Mesenchymal stem cell (in vitro differentiated cells and primary cell): ENCODE measurements around the gene KCNQ2.

Experiments
- DNase-seq: peaks from one replicate; pipeline ENCODE4 v3.0.0-alpha.2; 2013
- H2AFZ ChIP-seq: one replicate; pipeline ENCODE4 v1.6.1; 2013; ENCODE audit warnings: low read depth, mild to moderate bottlenecking, control low read depth, inconsistent platforms, low read length, moderate library complexity
- H2AK5ac ChIP-seq: 2 replicates; pipeline ENCODE4 v1.6.1; 2013; ENCODE audit warnings: low read length, moderate library complexity, mild to moderate bottlenecking, inconsistent platforms; ENCODE audit not compliant: severe bottlenecking
- H2BK120ac ChIP-seq: one replicate; pipeline ENCODE4 v1.6.1; 2013; ENCODE audit warnings: low read depth, mild to moderate bottlenecking, inconsistent platforms, low read length, moderate library complexity
- H2BK12ac ChIP-seq, 2 experiments: one replicate each; pipeline ENCODE4 v1.6.1; 2013; ENCODE audit warnings: inconsistent platforms in 2 of 2, low read length in 2 of 2, mild to moderate bottlenecking in 2 of 2, moderate library complexity in 2 of 2, control low read depth in 1 of 2
- H2BK15ac ChIP-seq: one replicate; pipeline ENCODE4 v1.6.1; 2013; ENCODE audit warnings: mild to moderate bottlenecking, low read depth, inconsistent platforms; ENCODE audit not compliant: poor library complexity, severe bottlenecking
- H2BK5ac ChIP-seq: 2 replicates; pipeline ENCODE4 v1.6.1; 2013; ENCODE audit warnings: low read depth, mild to moderate bottlenecking, low read length, control low read depth, inconsistent platforms; ENCODE audit not compliant: poor library complexity, severe bottlenecking
- H3K14ac ChIP-seq, 2 experiments: one replicate each; pipeline ENCODE4 v1.6.1; 2013; ENCODE audit warnings: inconsistent platforms in 2 of 2, low read length in 2 of 2, control low read depth in 1 of 2, mild to moderate bottlenecking in 1 of 2, moderate library complexity in 1 of 2
- H3K18ac ChIP-seq, 2 experiments: one replicate each; pipeline ENCODE4 v1.6.1; 2013; ENCODE audit warnings: inconsistent platforms in 2 of 2, low read length in 2 of 2, control low read depth in 1 of 2, low read depth in 1 of 2, mild to moderate bottlenecking in 1 of 2
- H3K23ac ChIP-seq, 2 experiments: one replicate each; pipeline ENCODE4 v1.6.1; 2013; ENCODE audit warnings: inconsistent platforms in 2 of 2, low read length in 2 of 2, mild to moderate bottlenecking in 2 of 2, moderate library complexity in 2 of 2, control low read depth in 1 of 2
- H3K27ac ChIP-seq: 2 replicates; pipeline ENCODE4 v1.5.1; 2013; ENCODE audit warnings: mild to moderate bottlenecking, moderate library complexity, low read length, control low read depth, inconsistent platforms; ENCODE audit not compliant: poor library complexity, severe bottlenecking
- H3K27me3 ChIP-seq, 2 experiments: 2 replicates each; pipeline versions ENCODE4 v1.6.1 to v1.7.0; 2013; ENCODE audit warnings: low read length in 2 of 2, mild to moderate bottlenecking in 2 of 2, moderate library complexity in 2 of 2, control low read depth in 1 of 2, inconsistent platforms in 1 of 2; ENCODE audit not compliant: control insufficient read depth in 1 of 2, insufficient read depth in 1 of 2
- H3K36me3 ChIP-seq, 2 experiments: 2 replicates each; pipeline versions ENCODE4 v1.6.1 to v1.7.0; 2013; ENCODE audit warnings: low read length in 2 of 2, control low read depth in 1 of 2, inconsistent platforms in 1 of 2, low read depth in 1 of 2, mild to moderate bottlenecking in 1 of 2; ENCODE audit not compliant: insufficient read depth in 2 of 2, control insufficient read depth in 1 of 2
- H3K4ac ChIP-seq, 2 experiments: one replicate each; pipeline ENCODE4 v1.6.1; 2013; ENCODE audit warnings: inconsistent platforms in 2 of 2, low read length in 2 of 2, mild to moderate bottlenecking in 2 of 2, moderate library complexity in 2 of 2, control low read depth in 1 of 2, low read depth in 1 of 2
- H3K4me1 ChIP-seq: 2 replicates; pipeline ENCODE4 v1.6.1; 2013; ENCODE audit warnings: low read depth, low read length, control low read depth; ENCODE audit not compliant: control insufficient read depth, insufficient read depth
- H3K4me2 ChIP-seq: 2 replicates; pipeline ENCODE4 v1.6.1; 2013; ENCODE audit warnings: low read length, mild to moderate bottlenecking, inconsistent platforms; ENCODE audit not compliant: poor library complexity, severe bottlenecking
- H3K4me3 ChIP-seq, 2 experiments: 2 replicates each; pipeline versions ENCODE4 v1.5.1 to v1.7.0; 2013; ENCODE audit warnings: low read length in 2 of 2, mild to moderate bottlenecking in 2 of 2, control low read depth in 1 of 2, low read depth in 1 of 2; ENCODE audit not compliant: insufficient read depth in 1 of 2
- H3K79me1 ChIP-seq: replicated peaks from 2 replicates; pipeline ENCODE4 v1.6.1; 2013; ENCODE audit warnings: mild to moderate bottlenecking, control low read depth, low read length, inconsistent platforms; ENCODE audit not compliant: poor library complexity, severe bottlenecking
- H3K9ac ChIP-seq: 2 replicates; pipeline ENCODE4 v1.7.0; 2013; ENCODE audit warnings: mild to moderate bottlenecking, low read length, moderate library complexity
- H3K9me3 ChIP-seq: 2 replicates; pipeline ENCODE4 v1.7.0; 2013; ENCODE audit warnings: mild to moderate bottlenecking, low read length; ENCODE audit not compliant: control insufficient read depth
- H4K8ac ChIP-seq: one replicate; pipeline ENCODE4 v1.6.1; 2013; ENCODE audit warnings: inconsistent platforms, mild to moderate bottlenecking, low read length, moderate library complexity
- H4K91ac ChIP-seq: one replicate; pipeline ENCODE4 v1.6.1; 2013; ENCODE audit warnings: mild to moderate bottlenecking, low read length, inconsistent platforms
- WGBS: methylation state at CpG from one replicate; pipeline ENCODE4 v1.1.7; 2013; ENCODE audit warnings: mixed read lengths; 5-methylcytosine and 5-hydroxymethylcytosine counted together

The KCNQ2 gene

DNA sequence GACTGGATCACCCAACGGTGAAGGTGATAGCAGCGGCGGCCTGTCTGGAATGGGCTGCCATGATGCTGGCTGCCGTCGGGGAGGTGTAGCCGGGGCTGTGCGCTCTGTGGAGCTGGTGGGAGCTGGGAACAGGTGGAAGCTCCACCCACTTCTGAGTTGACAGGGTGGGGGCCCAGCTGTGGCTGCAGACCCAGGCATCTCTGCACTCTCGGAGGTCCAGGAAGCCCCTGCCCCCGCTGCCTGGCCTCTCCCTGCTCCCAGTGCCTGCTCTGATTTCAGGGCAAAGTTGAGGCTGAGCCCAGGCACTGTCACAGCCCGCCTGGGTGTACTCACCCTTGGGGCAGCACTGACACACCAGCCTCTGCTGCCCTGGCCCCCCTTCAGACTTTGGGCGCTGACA, 93.2 kb downstream of the KCNQ2 start:
- DNase-seq, result no peak
- H3K4me3 ChIP-seq, result no peak overlapping the region
- H3K27me3 ChIP-seq, result peaks cover 36 to 56% of the 10 kb centered on the region in 2 experiments
- H3K4me1 ChIP-seq, result peaks cover 9% of the 10 kb centered on the region
- no peak overlapping the region for H3K9ac ChIP-seq
- H2BK5ac ChIP-seq, result no peak overlapping the region
- no peak overlapping the region for H2BK12ac ChIP-seq
- no peak overlapping the region for H2AFZ ChIP-seq
- no peak overlapping the region for H2BK15ac ChIP-seq
- no peak overlapping the region for H3K27ac ChIP-seq
- H4K8ac ChIP-seq, result no peak overlapping the region
- H3K18ac ChIP-seq, result no peak overlapping the region
- no peak overlapping the region for H3K23ac ChIP-seq
- H2AK5ac ChIP-seq, result no peak overlapping the region
- H3K14ac ChIP-seq, result no peak overlapping the region
- no peak overlapping the region for H3K4ac ChIP-seq
- no peak overlapping the region for H4K91ac ChIP-seq
- 83% methylated on average over 11 of the region's 11 CpGs for WGBS
- H3K36me3 ChIP-seq, result no peaks in the 10 kb centered on the region
- no peaks in the 10 kb centered on the region for H3K9me3 ChIP-seq
- no peaks in the 10 kb centered on the region for H3K79me1 ChIP-seq
- no peak overlapping the region for H3K4me2 ChIP-seq
- no peak overlapping the region for H2BK120ac ChIP-seq

DNA sequence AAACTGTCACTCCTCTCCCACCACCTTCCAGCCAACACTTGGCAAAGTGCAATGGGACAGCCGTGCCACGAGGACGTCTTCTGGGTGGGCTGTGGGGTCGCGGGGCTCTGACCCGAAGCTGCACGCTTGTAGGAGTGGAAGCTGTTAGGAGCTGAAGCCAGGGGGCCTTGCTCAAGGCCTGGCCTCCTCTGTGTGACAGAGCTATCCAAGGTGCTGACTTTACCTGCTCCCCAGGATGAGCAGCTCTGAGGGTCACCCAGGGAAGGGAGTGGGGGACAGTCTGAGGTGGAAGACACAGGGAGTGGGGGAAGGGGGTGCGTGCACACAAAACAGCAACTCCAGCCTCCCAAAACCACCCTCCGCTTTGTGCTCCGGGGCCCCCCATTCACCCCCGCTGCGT, 93.8 kb downstream of the KCNQ2 start:
- no peak overlapping the region for H2BK12ac ChIP-seq
- H3K4me1 ChIP-seq, result peaks cover 9% of the 10 kb centered on the region
- H3K4me3 ChIP-seq, result no peak overlapping the region
- no peak overlapping the region for H2AFZ ChIP-seq
- H2AK5ac ChIP-seq, result no peak overlapping the region
- no peaks in the 10 kb centered on the region for H3K79me1 ChIP-seq
- H3K36me3 ChIP-seq, result no peaks in the 10 kb centered on the region
- H2BK120ac ChIP-seq, result no peak overlapping the region
- 65% methylated on average over 12 of the region's 12 CpGs for WGBS
- H3K27me3 ChIP-seq, result peaks cover 43 to 62% of the 10 kb centered on the region in 2 experiments
- no peak overlapping the region for H3K9ac ChIP-seq
- no peak overlapping the region for H2BK5ac ChIP-seq
- no peak overlapping the region for H3K14ac ChIP-seq
- H2BK15ac ChIP-seq, result no peak overlapping the region
- no peaks in the 10 kb centered on the region for H3K9me3 ChIP-seq
- H3K18ac ChIP-seq, result no peak overlapping the region
- no peak overlapping the region for H3K27ac ChIP-seq
- DNase-seq, result no peak
- H3K4me2 ChIP-seq, result no peak overlapping the region
- H3K4ac ChIP-seq, result no peak overlapping the region
- no peak overlapping the region for H4K91ac ChIP-seq
- H4K8ac ChIP-seq, result no peak overlapping the region
- H3K23ac ChIP-seq, result no peak overlapping the region

DNA sequence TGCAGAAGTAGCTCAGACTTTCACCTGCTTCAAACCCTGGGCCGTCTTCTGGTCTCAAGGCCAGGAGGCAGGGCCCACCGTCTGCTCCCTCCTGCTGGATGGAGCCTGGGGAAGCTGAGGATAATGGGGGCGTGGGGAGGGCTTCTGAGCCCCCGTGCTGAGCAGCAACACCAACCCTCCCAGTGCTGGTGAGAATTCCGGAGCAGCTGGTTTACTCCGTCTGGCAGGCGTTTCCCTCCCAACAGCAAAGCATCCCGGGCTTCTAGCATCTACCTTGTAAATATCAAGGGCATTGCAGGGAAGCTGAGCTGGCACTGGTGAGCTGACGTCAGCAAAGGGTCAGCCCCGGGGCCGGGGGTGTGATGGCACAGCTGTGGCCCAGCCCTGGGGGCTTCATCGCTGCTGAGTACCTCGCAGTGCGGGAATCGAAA, 94.5 kb downstream of the KCNQ2 start:
- Histone ChIP-seq H3K14ac (no peak overlapping the region), H3K79me1 (no peaks in the 10 kb centered on the region), H3K4me2 (no peak overlapping the region), H4K91ac (no peak overlapping the region), H4K8ac (no peak overlapping the region), H2BK12ac (no peak overlapping the region), H3K18ac (no peak overlapping the region), H3K4me3 (no peak overlapping the region), H3K9ac (no peak overlapping the region), H2BK15ac (no peak overlapping the region), H2AK5ac (no peak overlapping the region), H2AFZ (no peak overlapping the region), H3K27me3 (peaks cover 50 to 65% of the 10 kb centered on the region in 2 experiments), H3K4ac (no peak overlapping the region), H3K23ac (no peak overlapping the region), H2BK120ac (no peak overlapping the region), H3K9me3 (no peaks in the 10 kb centered on the region), H3K27ac (no peak overlapping the region), H2BK5ac (no peak overlapping the region), H3K36me3 (no peaks in the 10 kb centered on the region), H3K4me1 (peaks cover 9% of the 10 kb centered on the region)
- DNase-seq, result no peak
- 70% methylated on average over 15 of the region's 15 CpGs for WGBS

DNA sequence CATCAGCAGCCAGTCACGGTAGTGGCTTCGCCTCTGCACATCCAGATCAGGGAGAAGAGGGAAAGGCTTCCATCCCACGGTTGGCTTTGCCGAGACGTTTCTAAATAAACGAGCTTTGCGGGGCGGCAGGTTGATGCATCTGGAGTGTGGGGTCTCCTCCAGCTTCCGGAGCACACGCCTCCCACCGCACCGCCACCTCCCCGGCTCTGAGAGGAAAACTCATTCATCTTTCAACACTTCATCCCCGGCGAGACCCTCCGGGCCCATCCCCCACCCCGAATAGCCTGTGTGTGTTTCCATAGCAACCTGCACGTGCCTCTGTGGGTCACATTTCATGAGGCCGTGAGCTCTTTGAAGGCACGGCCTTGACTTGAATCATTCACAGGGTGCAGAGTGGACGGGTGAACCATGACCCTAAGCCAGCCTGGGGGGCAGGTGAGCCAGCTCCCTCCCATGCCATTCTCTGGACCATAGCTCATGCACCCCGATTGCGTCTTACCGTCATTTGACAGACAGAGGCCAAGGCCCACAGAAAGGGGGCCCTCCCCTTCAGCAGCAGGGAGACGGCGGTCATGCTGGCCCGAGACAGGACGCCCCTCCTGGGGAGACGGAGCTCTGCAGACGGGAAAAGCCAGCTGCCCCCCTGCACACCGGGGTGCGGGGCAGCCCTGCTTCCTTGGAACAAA, 95.1 kb downstream of the KCNQ2 start:
- no peak overlapping the region for H4K91ac ChIP-seq
- no peak overlapping the region for H2AK5ac ChIP-seq
- peaks cover 9% of the 10 kb centered on the region for H3K4me1 ChIP-seq
- no peak overlapping the region for H3K23ac ChIP-seq
- no peak overlapping the region for H3K9ac ChIP-seq
- no peak overlapping the region for H4K8ac ChIP-seq
- WGBS, result 49% methylated on average over 32 of the region's 32 CpGs
- H3K4me3 ChIP-seq, result no peak overlapping the region
- no peak overlapping the region for H2BK120ac ChIP-seq
- no peak overlapping the region for H2BK12ac ChIP-seq
- H3K27me3 ChIP-seq, result peaks cover 54 to 62% of the 10 kb centered on the region in 2 experiments
- H2BK5ac ChIP-seq, result no peak overlapping the region
- H3K9me3 ChIP-seq, result no peaks in the 10 kb centered on the region
- H3K36me3 ChIP-seq, result no peaks in the 10 kb centered on the region
- no peak overlapping the region for H3K4me2 ChIP-seq
- no peak overlapping the region for H3K14ac ChIP-seq
- no peaks in the 10 kb centered on the region for H3K79me1 ChIP-seq
- no peak overlapping the region for H3K18ac ChIP-seq
- H3K4ac ChIP-seq, result no peak overlapping the region
- no peak overlapping the region for H2BK15ac ChIP-seq
- DNase-seq, result no peak
- H2AFZ ChIP-seq, result no peak overlapping the region
- no peak overlapping the region for H3K27ac ChIP-seq
